ENCODE measurements around the gene BEST4.
"Not testable (repeated sequence)": the region's sequence is repeated elsewhere in the genome, so short reads cannot be mapped to it uniquely, and the experiment has no call there.

Gene BEST4

DNA sequence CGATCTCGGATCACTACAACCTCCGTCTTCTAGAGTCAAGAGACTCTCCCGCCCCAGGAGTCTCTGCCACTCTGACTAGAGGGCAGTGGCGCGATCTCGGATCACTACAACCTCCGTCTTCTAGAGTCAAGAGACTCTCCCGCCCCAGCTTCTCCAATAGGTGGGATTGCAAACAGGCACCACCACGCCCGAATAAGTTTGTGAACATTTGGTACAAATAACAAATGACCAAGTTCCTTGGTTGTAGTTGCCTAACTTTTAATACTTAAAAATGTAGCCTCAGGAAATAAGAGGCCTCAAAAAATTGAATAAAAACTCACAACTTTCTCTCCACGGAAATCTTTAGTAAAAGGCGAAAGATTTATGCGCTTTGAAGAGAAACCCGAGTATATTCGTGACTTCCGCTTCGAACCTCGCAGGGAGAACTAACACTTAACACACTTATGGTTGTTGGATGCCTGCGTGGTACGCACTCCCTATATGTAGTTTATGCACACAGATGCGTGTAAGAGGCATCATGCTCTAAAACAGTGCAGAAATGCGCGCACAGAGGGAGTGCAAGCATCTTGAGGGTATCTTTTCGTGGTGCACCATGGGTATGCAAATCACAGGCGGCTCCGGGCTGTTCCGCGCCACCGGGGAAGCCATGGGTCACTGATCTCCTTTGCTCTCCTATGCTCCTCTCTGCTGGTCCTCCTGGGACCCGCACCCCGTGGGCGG is 31.8 kb upstream of the BEST4 start:
- TF ChIP-seq, protein P1, sequence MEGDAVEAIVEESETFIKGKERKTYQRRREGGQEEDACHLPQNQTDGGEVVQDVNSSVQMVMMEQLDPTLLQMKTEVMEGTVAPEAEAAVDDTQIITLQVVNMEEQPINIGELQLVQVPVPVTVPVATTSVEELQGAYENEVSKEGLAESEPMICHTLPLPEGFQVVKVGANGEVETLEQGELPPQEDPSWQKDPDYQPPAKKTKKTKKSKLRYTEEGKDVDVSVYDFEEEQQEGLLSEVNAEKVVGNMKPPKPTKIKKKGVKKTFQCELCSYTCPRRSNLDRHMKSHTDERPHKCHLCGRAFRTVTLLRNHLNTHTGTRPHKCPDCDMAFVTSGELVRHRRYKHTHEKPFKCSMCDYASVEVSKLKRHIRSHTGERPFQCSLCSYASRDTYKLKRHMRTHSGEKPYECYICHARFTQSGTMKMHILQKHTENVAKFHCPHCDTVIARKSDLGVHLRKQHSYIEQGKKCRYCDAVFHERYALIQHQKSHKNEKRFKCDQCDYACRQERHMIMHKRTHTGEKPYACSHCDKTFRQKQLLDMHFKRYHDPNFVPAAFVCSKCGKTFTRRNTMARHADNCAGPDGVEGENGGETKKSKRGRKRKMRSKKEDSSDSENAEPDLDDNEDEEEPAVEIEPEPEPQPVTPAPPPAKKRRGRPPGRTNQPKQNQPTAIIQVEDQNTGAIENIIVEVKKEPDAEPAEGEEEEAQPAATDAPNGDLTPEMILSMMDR (IDR thresholded peaks at IDR 0.05; ENCODE audit: unreplicated experiment in 3 of 3), result no peak
- Mint-ChIP-seq H3K4me1 (peaks cover 36% of the 10 kb centered on the region), H3K27ac (peak overlapping the region; percentile 100), H3K4me3 (peak overlapping the region; percentile 87 to 90 (median 88)), H3K36me3 (ENCODE audit: low read depth) (peaks cover 11% of the 10 kb centered on the region), H3K9me3 (no peaks in the 10 kb centered on the region), H3K27me3 (ENCODE audit: low read depth) (peaks cover 4% of the 10 kb centered on the region)

DNA sequence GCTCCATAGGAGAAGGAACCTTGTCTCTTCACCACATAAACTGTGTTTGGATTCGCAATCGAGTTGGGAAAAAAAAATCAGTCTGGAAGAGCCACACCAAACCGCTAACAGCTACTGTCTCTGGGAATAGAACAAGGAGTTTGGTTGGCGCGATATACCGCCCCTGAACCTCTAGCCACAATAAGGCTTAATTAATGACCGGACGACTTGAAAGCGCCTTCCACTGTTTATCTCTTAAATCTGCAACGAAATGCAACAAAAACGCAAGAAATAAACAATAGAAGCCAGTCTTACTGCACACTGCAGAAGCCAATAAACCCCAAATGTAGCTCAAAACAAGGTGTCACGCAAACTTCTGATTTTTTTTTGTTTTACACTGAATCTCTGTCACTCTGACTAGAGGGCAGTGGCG is 31.2 kb upstream of the BEST4 start:
- H3K4me1 Mint-ChIP-seq, result peaks cover 37% of the 10 kb centered on the region
- TF ChIP-seq, protein P1 (IDR thresholded peaks at IDR 0.05; ENCODE audit: unreplicated experiment in 3 of 3), result no peak
- peak overlapping the region; percentile 87 to 90 (median 88) for H3K4me3 Mint-ChIP-seq
- no peaks in the 10 kb centered on the region for H3K9me3 Mint-ChIP-seq
- peaks cover 13% of the 10 kb centered on the region for H3K36me3 Mint-ChIP-seq (ENCODE audit: low read depth)
- peaks cover 4% of the 10 kb centered on the region for H3K27me3 Mint-ChIP-seq (ENCODE audit: low read depth)
- H3K27ac Mint-ChIP-seq, result peak overlapping the region; percentile 100

DNA sequence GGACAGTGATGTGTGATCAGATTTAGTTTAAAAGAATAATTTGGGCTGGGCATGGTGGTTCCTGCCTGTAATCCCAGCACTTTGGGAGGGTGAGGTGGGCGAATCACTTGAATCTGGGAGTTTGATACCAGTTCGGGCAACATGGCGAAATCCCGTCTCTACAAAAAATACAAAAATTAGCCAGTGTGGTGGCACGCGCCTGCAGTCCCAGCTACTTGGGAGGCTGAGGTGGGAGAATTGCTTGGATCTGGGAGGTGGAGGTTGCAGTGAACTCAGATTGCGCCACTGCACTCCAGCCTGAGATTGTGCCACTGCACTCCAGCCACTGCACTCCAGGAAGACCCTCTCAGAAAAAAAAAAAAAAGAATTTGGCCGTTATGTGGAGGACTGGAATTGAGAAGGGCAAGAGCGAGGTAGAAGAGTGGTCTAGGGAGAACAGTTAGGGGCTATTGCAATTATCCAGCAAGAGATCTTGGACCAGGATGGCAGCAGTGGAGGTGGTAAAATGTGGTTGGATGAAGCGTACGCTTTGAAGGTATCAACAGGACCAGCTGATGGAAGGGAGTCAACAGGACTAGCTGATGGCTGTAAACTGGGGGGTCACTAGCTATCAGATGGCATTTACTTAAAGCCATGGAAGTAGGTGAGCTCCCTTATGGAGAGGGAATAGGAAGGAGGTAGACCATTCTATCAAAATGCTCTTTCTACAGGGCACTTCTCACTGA is 30.0 kb upstream of the BEST4 start:
- H3K9me3 Mint-ChIP-seq, result no peaks in the 10 kb centered on the region
- H3K36me3 Mint-ChIP-seq (ENCODE audit: low read depth), result peaks cover 17% of the 10 kb centered on the region
- TF ChIP-seq, protein P1 (IDR thresholded peaks at IDR 0.05; ENCODE audit: unreplicated experiment in 3 of 3), result no peak
- H3K27me3 Mint-ChIP-seq (ENCODE audit: low read depth), result peaks cover 4% of the 10 kb centered on the region
- peaks cover 41% of the 10 kb centered on the region for H3K4me1 Mint-ChIP-seq
- peak overlapping the region; percentile 46 to 85 (median 66) for H3K27ac Mint-ChIP-seq
- peak overlapping the region; percentile 40 to 56 (median 49) for H3K4me3 Mint-ChIP-seq

DNA sequence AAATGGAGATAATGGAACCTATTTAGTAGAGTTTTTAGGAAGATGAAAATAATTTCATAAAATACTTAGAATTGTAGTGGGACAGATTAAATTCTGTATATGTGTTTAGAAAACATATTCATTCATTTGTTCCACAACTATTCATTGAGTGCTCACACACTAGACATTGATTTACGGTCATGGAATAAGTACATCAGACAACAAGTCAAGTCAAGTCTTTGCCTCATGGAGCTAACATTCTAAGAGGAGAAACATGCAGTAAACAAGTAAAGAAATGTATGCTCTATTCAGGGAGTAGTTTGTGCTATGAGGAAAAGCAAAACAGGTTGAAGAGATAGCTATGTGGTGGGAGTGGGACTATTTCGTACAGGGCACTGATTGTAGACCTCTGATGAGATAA is 29.3 kb upstream of the BEST4 start:
- Mint-ChIP-seq H3K9me3 (no peaks in the 10 kb centered on the region), H3K36me3 (ENCODE audit: low read depth) (peaks cover 17% of the 10 kb centered on the region), H3K27ac (peak overlapping the region; percentile 46 to 85 (median 66)), H3K4me1 (peaks cover 43% of the 10 kb centered on the region), H3K27me3 (ENCODE audit: low read depth) (peaks cover 4% of the 10 kb centered on the region), H3K4me3 (peak overlapping the region in 2 of 3 experiments; percentile 37 to 49)
- TF ChIP-seq, protein P1 (IDR thresholded peaks at IDR 0.05; ENCODE audit: unreplicated experiment in 3 of 3), result no peak

DNA sequence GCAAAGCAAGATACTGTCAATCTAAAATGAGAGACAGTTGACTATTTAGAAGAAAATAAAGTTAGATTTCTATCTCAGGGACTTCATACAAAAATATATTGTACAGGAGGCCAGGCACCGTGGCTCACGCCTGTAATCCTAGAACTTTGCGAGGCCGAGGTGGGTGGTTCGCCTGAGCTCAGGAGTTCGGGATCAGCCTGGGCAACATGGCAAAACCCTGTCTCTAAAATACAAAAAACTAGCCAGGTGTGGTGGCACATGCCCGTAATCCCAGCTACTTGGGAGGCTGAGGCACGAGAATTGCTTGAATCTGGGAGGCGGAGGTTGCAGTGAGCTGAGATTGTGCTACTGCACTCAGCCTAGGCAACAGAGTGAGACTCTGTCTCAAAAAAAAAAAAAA is 28.0 kb upstream of the BEST4 start:
- H3K27ac Mint-ChIP-seq; H3K27me3 Mint-ChIP-seq (ENCODE audit: low read depth); H3K9me3 Mint-ChIP-seq; H3K4me3 Mint-ChIP-seq: not testable (repeated sequence)
- H3K4me1 Mint-ChIP-seq, result peaks cover 49% of the 10 kb centered on the region
- peaks cover 21% of the 10 kb centered on the region for H3K36me3 Mint-ChIP-seq (ENCODE audit: low read depth)

DNA sequence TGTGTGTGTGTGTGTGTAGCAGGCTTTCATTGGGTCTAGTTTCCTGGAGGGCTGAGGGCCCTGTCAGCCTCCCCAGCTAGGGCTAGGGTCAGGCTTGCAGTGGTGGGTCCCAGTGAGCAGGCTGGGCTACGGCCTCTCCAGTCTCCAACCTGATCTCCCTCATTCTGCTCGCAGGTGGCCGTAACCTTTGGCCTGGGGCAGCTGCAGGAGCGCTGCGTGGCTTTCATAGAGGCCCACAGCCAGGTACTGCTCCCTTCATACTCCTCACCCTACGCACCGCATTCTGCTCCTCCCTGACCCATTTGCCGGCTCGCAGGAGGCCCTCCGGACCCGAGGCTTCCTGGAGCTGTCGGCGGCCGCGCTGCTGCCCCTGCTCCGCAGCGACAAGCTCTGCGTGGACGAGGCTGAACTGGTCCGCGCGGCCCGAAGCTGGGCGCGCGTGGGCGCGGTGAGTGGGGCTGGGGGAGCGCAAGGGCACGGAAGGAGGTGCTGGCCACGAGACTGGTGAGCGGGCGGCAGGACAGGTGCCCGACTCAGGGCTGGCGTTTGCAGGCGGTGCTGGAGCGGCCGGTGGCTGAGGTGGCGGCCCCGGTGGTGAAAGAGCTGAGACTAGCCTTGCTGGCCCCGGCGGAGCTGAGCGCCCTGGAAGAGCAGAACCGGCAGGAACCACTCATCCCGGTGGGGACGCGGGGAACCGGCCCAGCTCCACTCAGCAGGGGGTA is 25.0 kb upstream of the BEST4 start:
- Mint-ChIP-seq H3K9me3 (no peaks in the 10 kb centered on the region), H3K36me3 (ENCODE audit: low read depth) (peaks cover 21% of the 10 kb centered on the region), H3K4me3 (peak overlapping the region; percentile 58 to 65 (median 60))

More for the DNA sequence above, 25.0 kb upstream of the BEST4 start:
- Mint-ChIP-seq H3K4me1 (peaks cover 51% of the 10 kb centered on the region), H3K27ac (peak overlapping the region; percentile 29 to 99 (median 77)), H3K27me3 (ENCODE audit: low read depth) (peaks cover 1% of the 10 kb centered on the region)
- TF ChIP-seq, protein P1 (IDR thresholded peaks at IDR 0.05; ENCODE audit: unreplicated experiment in 3 of 3), result no peak

Measured in nephron (organoid).